GM21619 (cell line): Measurements from ENCODE around the gene C1QTNF7.

Experiments used
- ATAC-seq: cut with Tn5 transposase; IDR thresholded peaks from one replicate; pipeline ENCODE4 v1.9.1; 2021; ENCODE audit not compliant: unreplicated experiment

C1QTNF7 gene, protein sequence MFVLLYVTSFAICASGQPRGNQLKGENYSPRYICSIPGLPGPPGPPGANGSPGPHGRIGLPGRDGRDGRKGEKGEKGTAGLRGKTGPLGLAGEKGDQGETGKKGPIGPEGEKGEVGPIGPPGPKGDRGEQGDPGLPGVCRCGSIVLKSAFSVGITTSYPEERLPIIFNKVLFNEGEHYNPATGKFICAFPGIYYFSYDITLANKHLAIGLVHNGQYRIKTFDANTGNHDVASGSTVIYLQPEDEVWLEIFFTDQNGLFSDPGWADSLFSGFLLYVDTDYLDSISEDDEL

DNA sequence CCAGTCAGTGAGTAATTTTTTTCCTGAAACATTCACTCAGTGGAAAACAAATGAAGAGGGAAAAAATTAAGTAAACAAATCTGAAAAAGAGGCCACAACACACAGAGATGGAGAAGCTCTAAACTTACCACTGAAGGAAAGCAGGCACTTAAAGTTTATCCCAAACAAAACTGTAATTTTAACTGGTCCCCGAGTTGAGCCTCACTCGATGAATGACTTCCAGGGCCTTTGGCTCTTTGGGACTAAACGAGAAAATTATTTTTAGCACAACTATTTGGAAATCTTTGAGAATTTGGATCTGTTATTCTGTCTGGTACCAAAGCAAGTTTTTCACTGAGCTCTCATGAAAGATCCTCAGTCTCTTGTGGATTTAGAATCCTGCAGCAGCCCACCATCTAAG, at the start of gene C1QTNF7:
Gene C1QTNF7, plus strand, starts transcription at position 333 of the 400 bp plus-strand sequence. CDS start 7,711 bp downstream, outside the sequence.
- ATAC-seq = no peak

DNA sequence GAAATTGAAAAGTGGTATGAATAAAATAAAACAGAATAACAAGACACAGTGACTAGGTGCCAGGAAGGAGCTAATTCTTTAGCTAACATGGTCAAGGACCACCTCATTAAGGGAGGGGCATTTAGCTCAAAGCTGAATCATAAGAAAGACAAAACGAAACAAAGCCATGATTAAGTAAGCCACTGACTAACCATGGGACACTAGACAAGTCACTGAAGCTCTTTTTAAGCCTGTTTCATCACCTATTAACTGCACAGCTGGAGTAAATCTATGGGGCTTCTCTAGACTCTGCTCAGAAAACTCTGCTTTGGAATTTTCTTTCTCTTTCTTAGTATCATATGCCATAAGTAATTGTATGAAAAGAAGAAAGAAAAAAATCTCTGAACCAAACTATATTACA, 49.8 kb upstream of the C1QTNF7 start:
- ATAC-seq = no peak

DNA sequence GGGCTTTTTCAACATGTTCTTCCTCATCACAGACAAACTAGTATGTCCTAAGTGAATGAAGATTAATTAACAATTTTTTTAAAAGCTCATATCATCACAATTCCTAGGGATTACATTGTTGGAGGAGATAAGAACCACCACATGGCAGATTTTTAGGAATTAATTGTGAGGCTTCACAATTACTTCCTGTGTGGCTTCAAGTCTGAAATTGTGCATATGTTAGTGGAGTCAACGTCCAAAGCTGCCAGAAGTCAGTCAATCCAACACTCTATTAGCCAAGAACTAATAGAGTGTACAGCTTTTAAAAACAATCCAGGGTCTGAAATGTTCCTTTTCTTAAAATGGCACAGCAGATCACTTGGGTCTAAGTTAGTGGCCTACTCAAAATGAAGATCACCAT, 49.3 kb upstream of the C1QTNF7 start:
- ATAC-seq = no peak

DNA sequence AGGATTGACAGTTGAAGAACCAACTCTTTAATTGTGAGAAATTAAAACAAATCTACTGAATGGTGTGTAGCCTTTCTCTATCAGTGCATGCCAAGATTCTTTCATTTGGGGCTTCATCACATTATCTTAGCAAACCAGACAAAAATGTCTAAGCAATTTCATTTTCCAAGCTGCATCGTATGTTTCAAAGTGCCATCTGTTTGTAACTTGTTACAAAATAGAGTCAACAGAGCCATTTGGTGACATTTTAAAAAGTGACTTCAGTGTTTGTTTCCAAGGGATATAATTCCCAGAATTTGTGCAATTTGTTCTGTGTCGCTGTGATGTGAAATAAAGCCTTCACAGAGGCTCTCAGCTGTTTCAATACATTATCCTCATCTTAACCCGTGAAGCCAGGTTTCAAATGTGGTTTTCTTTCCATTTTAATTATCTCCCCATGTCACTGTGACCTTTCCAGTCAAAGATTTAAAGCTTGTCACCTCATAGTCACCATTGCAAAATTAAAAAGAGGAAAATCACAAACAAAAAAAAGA, 46.0 kb upstream of the C1QTNF7 start:
- ATAC-seq = no peak

DNA sequence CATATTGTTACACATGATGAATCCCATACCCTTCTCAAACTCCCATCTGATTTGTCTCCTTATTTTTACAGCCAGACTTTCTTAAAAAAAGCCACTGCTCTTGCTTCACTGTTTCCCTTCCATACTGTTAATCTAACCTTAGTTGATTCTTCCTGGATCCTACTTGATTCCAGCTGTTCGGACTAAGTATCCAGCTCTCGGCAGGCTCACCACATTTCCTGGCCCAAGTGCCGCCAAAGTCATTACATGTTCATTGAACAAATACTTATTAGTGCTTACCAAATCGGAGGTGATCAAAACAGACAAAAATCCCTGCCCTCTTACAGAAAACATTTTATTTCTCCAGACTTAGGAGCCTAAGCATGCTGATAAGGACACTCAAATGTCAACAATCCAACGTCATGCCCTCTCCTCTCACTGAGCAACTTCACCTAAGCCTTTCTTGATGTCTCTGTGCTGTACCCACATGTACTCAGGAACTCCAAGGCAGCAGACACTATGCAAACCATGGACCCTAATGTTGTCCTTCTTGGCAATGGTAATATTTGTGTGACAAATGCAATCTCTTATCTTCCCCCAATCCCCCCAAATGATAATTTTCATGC, 45.1 kb upstream of the C1QTNF7 start:
- no peak for ATAC-seq

DNA sequence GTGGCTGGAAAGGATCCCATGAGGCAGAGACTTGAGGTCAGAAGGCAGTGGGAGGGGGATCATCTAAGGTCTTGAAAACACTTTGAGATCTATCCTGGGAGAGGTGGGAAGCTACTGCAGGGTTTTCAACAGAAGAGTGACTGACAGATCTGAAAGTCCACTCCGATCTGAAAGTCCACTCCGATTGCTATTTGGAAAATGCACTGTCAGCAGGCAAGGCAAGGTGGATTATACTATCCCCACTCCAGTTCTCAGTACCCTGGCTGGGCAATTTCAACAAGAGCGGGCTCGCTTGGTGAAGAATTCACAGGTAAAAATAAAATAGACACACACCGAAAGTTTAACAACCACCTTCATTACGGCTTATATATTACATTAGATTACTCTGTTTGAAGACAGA, 42.3 kb upstream of the C1QTNF7 start:
- no peak for ATAC-seq

DNA sequence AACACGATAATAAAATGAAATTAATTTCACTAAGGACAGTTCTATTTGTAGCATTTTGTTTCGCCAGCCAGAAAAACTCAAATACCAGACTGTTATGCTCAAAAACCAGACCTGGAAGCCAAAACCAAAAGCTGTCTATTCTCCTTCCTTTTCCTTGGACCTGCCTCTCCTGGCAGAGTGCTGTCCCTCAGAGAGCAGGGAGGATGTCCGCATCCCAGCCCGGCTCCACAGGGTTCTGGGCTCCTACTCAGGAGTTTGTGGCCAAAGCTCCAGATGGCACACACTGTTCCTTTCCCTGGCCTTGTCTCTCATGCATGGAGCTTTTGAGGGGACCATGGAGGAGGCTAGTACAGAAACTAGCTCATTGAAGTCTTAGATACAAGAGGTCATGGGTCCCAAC, 41.9 kb upstream of the C1QTNF7 start:
- no peak for ATAC-seq

DNA sequence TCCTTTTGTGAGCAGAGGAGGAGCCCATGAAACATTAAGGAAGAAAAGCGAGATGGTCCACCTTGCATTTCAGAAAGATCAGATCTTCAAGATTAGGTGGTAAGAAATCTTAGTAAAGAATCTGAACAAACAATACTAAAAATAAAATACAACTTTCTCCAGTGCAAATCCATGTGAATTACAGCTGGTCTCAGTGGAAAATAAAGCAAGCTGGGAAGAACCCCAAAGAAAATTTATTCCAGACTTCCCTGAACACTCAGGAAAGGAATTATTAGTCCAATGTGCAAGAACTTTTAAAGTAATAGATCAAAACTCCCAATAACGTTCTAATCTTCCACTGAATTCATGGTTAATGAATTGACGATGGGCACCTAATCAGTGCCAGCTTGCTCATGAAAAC, 37.3 kb upstream of the C1QTNF7 start:
- ATAC-seq = no peak

DNA sequence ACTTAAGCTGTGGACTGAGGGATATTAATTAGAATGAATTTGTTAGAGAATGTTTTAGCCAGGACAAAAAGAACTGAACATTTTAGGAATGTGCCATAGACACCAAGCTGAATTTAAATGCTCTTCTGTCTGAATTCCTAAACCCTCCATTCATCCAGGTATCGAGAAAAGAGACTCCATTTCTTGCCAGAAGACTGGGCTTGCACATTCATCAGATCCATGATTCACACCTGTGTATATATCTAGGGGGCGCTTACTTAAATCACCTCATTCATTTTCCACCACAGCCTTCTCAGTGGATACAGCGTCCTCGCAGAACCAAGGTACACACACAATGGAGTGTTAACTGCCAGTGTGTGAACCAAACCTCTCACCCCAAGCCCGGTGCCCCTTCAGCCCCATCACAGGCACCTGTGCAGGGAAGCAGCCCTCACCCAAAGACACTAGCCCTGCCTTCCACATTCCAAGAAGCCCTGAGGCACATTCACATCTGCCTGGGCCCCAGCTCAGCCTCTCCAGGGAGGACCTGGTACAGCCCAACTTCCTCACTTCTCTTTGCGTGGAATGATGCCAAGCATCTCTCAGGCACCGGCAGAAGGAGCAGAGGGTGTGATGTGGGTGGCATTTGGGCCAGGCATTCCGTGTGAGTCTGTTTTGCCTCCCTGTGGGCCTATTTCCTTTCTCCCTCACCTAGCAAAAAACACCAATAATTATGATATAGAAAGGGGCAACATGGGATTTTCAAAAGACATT, 35.6 kb upstream of the C1QTNF7 start:
- ATAC-seq = no peak

DNA sequence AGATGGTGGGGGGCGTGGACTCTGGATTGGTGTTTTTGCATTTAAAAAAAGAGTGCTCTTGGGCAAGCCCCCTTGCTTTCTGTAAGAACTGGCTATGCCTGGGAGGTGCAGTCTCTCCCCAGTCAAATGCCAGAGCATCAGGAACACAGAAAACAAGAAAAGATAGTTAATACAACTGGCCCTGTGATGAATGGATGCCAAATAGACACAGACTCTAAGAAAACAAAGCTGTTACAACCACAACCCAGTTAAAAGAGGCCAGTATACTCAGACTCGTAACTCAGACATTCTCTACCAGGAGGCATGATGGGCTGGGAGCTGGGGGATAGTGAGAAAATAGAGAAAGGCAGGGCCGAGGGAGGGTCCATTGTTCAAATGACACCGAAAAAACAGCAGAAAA, 32.5 kb upstream of the C1QTNF7 start:
- no peak for ATAC-seq

DNA sequence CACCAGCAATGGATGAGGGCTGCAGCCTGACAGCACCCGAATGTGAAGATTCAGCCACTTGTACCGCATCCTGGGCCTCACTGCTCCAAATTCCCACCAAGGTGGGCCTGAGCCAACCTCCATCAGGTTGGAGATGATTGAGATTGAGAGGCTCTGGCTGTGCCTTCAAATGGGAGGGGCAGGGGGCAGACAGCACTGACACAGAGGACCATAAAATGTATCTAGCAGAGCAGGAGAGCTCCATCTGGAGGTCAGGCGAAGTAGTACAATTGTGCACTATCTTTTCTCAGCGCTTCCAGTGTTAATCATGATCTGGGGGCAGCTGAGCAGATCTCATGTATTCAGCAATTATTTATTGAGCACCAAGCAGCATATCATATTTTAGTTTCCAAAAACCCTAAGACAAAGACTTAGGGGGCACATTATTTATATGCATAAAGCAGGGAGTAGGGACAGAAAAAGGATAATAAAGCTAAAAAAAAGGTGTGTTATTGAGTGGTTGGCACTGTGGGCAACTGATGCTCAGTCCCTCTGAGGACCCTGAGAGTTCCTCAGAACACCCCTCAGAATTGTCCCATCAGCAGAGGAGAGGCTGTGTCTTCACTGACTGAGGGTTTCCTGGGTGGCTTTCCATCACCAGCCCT, 31.6 kb upstream of the C1QTNF7 start:
- peak; percentile 64 for ATAC-seq

DNA sequence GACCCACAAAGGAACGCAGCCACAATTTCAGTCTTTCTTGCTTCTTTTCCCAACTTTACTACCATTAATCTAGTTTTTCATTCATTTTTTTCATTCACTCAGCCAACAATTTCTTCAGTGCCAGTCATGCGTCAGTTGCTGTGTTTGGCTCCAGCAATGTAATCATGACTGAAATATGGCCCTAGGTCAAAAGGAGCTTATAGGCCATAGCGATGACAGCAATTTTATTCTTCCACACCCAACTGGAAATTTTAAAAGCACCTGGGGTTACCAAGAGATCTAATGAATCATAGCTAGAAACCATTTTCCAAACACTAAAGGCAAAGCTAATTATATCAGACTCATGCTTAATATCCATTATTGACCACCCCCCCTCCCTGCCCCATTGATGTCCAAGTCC, 29.8 kb upstream of the C1QTNF7 start:
- no peak for ATAC-seq

DNA sequence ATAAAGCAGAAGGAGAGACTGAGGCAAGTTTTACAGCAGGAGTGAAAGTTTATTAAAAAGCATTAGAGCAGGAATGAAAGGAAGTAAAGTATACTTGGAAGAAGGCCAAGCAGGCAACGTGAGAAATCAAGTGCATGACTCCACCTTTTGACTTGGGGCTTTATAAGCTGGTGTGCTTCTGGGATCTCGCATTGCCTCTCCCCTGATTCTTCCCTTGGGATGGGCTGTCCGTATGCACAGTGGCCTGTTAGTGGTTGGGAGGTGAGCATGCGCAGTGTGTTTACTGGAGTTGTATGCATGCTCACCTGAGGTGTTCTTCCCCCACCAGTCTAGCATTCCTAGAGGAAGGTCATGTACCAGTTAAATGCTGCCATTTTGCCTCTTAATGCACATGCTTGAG, 29.1 kb upstream of the C1QTNF7 start:
- ATAC-seq = no peak

DNA sequence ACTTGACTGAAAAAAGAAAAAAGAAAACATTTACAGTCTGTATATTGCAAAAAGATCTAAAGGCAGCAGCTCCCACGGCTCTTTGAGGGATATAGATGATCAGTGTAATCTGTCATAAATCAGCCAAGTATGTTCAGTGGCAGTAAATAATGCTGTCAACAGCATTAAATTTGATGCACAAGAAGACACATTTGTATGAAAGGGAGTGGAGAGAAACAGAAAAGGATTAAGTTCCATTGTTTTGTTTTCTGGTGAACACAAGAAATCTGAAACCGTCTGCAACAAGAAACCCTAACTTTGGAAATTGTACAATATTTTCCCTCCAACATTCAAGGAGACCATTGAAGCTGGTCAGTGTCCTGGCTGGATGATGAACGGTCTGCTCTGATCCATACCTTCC, 27.6 kb upstream of the C1QTNF7 start:
- no peak for ATAC-seq

DNA sequence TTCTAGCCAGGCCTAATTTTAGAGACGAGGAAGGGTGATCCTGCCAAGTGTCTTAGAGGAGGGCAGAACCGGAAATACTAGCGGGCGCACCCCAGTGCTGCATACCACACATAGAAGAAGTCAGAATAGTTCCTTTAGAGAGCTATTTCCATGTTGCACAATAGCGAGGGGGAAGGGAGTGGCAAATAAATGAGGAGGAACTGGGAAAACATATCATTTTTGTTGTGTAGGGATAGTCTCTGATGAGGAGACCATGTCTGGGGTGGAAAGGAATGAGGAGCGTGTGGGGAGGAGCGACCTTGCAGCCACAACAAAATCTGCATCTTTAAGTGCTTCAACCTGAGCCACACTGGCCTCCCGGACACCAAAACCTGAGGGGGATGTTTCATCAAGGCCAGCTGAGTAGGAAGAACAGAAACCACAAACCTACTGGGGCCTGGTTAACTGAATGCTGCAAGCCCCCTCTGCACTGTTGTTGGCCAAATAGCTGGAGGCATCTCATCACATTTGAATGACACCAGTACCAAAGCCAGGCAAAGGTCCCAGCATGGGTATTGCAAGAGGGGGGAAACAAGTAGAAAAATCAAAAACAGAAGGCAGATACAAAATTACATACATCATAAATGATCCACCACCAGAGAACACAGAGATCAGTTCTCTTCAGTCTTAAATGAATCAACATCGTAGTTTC, 26.7 kb upstream of the C1QTNF7 start:
- ATAC-seq = no peak

DNA sequence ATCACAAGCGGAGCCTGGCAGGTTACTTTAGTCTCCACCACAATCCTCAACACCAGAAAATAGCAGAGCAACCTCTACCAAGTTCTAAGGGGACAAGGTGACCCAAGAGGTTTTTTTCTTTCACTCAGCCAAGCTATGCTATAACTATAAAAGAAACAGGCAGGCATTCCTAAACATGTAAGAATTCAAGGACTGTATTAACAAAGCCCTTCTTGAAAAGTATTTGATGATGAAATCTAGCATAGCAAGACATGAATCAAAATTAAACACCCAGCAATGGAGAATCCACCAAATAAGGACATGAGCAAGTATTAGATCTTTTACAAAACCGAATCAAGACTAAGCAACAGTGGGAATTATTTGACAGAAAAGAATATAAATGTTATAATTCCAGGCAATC, 25.7 kb upstream of the C1QTNF7 start:
- ATAC-seq = no peak

DNA sequence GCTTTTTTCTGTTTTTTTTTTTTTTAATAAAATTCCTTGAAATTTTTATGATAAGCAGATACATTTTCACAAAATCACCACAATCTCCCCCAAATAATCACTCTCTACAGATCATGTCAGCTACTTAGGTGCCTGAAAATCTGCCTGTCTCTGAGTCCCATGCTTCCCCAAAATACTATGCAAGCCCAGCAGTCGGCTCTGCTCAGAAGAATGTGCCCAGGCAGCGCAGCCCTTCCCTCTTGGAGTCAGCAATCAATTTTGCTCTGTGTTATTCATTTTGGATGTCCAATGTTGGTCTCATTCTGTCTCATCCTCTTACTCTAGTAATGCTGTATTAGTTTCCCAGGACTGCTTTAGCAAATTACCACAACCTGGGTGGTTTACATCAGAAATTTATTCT, 24.9 kb upstream of the C1QTNF7 start:
- no peak for ATAC-seq

DNA sequence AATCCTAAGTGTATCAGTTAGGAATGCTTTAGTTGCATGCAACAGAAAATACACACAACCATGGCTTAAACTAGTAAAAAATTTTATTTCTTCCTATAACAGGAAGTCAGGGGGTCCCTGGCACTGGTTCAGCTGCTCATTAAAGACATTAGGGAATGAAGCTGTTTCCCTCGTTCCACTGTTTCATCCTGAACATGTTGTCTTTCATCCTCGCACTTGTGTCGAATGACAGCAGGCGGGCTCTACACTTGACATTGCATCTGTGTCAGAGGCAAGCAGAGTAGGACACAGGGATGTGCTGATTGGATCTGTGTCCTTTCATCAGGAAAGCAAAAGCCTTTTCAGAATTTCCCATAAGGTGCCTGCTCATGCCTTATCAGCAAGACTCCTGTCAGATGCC, 22.8 kb upstream of the C1QTNF7 start:
- no peak for ATAC-seq

DNA sequence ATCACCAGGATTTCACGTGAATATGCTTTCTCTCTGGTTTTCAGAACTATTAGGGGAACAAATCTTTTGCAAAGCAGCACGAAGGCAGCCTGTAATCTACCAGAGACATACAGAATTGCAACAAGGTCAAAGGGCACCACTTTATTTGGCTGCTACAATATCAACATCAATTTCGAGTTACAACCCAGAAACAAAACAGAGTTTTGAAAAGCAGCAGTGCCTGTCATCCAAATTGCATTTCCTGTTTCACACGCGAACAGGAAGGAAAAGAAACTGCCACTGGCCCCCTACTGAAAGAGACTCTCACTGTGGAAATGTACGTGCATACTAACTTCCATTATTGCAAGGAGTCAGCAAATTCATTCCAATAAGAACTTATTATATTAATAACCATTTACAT, 17.1 kb upstream of the C1QTNF7 start:
- peak; percentile 62 for ATAC-seq

DNA sequence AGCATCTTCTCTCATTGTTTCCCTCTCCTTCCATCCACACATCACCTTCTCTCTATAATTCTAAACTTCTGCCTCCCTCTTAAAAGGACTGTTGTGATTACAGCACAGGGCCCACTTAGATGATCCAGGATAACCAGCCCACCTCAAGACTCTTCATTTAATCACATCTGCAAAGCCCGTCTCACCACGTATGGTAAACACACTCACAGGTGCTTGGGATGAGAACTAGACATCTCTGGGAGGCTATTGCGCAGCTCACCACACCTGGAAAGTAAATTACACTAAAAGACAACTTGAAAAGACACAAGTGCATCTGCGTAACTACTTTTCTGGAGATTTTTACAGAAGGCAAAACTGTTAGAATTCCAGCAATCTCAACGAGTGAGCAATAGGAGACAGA, 15.4 kb upstream of the C1QTNF7 start:
- ATAC-seq = no peak

DNA sequence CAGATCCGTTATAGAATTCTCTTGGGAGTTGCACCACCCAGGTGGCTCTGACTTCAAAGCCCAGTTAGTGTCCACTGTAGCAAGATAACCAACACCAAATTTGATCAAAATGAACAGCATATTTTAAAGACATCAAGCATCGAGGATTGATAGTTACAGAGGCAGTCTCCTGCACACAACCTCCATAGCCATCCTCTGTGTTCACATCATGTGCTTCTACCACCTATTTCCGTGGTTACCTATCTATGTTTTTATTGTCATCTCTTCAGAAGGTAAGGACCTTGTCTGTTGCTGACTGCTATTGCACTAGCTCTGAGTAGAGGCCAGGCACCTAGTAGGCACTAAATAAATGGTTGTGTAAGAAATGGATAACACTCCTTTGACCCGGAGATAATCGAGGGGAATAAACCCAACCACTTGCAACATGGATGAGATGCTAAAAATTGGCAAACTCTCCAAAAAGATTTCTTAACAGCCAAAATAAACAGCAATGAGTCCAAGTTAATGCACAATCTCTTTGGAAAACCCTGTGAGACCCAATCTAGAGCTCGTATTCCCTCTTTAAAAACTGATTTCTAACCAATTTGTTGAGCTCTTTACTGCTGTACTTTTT, 14.7 kb upstream of the C1QTNF7 start:
- no peak for ATAC-seq
